CD4-positive, alpha-beta T cell (primary cell): ENCODE measurements around the gene GNG14. TPM values are rescaled to one million over a fixed set of nuclear protein-coding genes. Genes with fewer than 3 reads are reported as not detected.

Experiments
- ATAC-seq: fragments of 200-7000 bp; cut with Tn5 transposase; one replicate; pipeline ENCODE4 v1.10.0; 2022; ENCODE audit warnings: mild to moderate bottlenecking; ENCODE audit not compliant: poor library complexity
- CTCF ChIA-PET: fragments of 350-600 bp; sonication (Branson Sonifier 250); formaldehyde crosslinking; loops from one replicate; lab custom pipeline; 2021; ENCODE audit warnings: antibody characterized with exemption, inconsistent platforms; lab: Charles Lee
- POLR2A ChIA-PET: fragments of 350-600 bp; sonication (Branson Sonifier 250); formaldehyde crosslinking; loops from one replicate; lab custom pipeline; 2021; ENCODE audit warnings: antibody characterized with exemption, inconsistent platforms; lab: Charles Lee
- DNase-seq, 14 experiments: peaks; one replicate each; pipeline ENCODE4 v3.0.0-alpha.2; 2013 to 2020; ENCODE audit warnings: mixed read lengths in 2 of 14
- H3K27ac ChIP-seq, 2 donors: one replicate each; pipeline versions ENCODE4 v1.5.1 to v1.7.0; 2013; ENCODE audit warnings: low read length in 2 of 2, low read depth in 1 of 2, mild to moderate bottlenecking in 1 of 2
- H3K27me3 ChIP-seq, 2 experiments: 1 replicate in 1 of 2; 2 replicates in 1 of 2; pipeline versions ENCODE4 v1.6.1 to v1.7.0; 2013; ENCODE audit warnings: low read length in 2 of 2, control low read depth in 1 of 2, mild to moderate bottlenecking in 1 of 2, moderate library complexity in 1 of 2; ENCODE audit not compliant: insufficient read depth in 2 of 2, control insufficient read depth in 1 of 2
- H3K36me3 ChIP-seq: one replicate; pipeline ENCODE4 v1.6.1; 2013; ENCODE audit warnings: low read length, control low read depth; ENCODE audit not compliant: insufficient read depth
- H3K4me1 ChIP-seq: one replicate; pipeline ENCODE4 v1.6.1; 2013; ENCODE audit warnings: low read length, control low read depth; ENCODE audit not compliant: insufficient read depth
- H3K4me3 ChIP-seq: one replicate; pipeline ENCODE4 v1.5.1; 2013; ENCODE audit warnings: mild to moderate bottlenecking, low read length, moderate library complexity
- H3K9me3 ChIP-seq, 2 experiments: 1 replicate in 1 of 2; 2 replicates in 1 of 2; pipeline versions ENCODE4 v1.6.1 to v1.7.0; 2013; ENCODE audit warnings: low read length in 2 of 2, mild to moderate bottlenecking in 2 of 2, control low read depth in 1 of 2, moderate library complexity in 1 of 2; ENCODE audit not compliant: control insufficient read depth in 1 of 2, insufficient read depth in 1 of 2
- H3K27ac Mint-ChIP-seq: one replicate; pipeline ENCODE4 v1.8.0; 2020; ENCODE audit warnings: mixed read lengths
- H3K27me3 Mint-ChIP-seq: one replicate; pipeline ENCODE4 v1.8.0; 2021; ENCODE audit warnings: mixed read lengths
- H3K36me3 Mint-ChIP-seq: one replicate; pipeline ENCODE4 v1.8.0; 2021; ENCODE audit warnings: low read depth, mixed read lengths
- H3K4me1 Mint-ChIP-seq: one replicate; pipeline ENCODE4 v1.8.0; 2021; ENCODE audit warnings: low read depth, mixed read lengths
- H3K4me3 Mint-ChIP-seq: one replicate; pipeline ENCODE4 v1.8.0; 2020; ENCODE audit warnings: mild to moderate bottlenecking, mixed read lengths
- H3K9me3 Mint-ChIP-seq: one replicate; pipeline ENCODE4 v1.8.0; 2020; ENCODE audit warnings: mixed read lengths
- intact Hi-C, 2 experiments: fragments of 100-400 bp; cut with DNase I in 1 of 2; cut with micrococcal nuclease in 1 of 2; formaldehyde crosslinking; loops; one replicate each; pipeline versions ENCODE4 v1.15.1 to v1.9.0; 2023 to 2025; cut with DNase I, micrococcal nuclease
- total RNA-seq, 174 experiments: library from RNA in 2 of 174; stranded (reverse) in 2 of 174; gene quantifications; one replicate each; pipeline ENCODE4 v1.2.3 and lab custom pipeline; 2021 to 2026
- TF ChIP-seq, protein P1 (sequence below): fragments of 200-600 bp; IDR thresholded peaks from one replicate; pipeline ENCODE4 v1.8.0; 2022; ENCODE audit warnings: antibody characterized with exemption, mild to moderate bottlenecking

Gene GNG14
- total RNA-seq, 2 experiments from 2014 or later = not detected

DNA sequence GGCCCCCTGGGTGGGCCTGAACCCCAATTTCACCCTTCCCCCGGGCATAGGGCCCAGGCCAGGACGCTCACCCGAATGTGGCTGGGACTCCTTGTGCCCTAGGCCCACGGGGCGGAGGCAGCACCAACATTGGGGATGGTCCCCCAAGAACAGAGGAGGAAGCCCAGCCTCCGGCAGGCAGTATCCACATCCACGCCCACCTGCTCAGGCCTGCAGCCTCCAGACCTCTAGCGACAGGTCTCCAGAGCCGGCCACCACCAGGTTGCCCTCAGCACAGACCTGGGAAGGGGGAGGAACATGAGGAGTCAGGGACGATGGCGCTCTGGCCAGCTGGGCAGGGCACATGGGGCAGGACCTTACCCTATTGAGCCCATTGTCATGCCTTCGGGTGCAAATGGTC, 1.2 kb downstream of the GNG14 start:
- Mint-ChIP-seq H3K27ac (no peak overlapping the region), H3K36me3 (no peaks in the 10 kb centered on the region), H3K4me1 (no peaks in the 10 kb centered on the region), H3K27me3 (no peaks in the 10 kb centered on the region), H3K4me3 (no peak overlapping the region), H3K9me3 (no peaks in the 10 kb centered on the region)
- DNase-seq (no peak), ATAC-seq (no peak)
- H3K4me1 ChIP-seq = no peaks in the 10 kb centered on the region
- intact Hi-C loops = no loop called here
- no peak overlapping the region for H3K27ac ChIP-seq
- ChIA-PET CTCF (no interaction called here), POLR2A (no interaction called here)
- TF ChIP-seq, protein P1, sequence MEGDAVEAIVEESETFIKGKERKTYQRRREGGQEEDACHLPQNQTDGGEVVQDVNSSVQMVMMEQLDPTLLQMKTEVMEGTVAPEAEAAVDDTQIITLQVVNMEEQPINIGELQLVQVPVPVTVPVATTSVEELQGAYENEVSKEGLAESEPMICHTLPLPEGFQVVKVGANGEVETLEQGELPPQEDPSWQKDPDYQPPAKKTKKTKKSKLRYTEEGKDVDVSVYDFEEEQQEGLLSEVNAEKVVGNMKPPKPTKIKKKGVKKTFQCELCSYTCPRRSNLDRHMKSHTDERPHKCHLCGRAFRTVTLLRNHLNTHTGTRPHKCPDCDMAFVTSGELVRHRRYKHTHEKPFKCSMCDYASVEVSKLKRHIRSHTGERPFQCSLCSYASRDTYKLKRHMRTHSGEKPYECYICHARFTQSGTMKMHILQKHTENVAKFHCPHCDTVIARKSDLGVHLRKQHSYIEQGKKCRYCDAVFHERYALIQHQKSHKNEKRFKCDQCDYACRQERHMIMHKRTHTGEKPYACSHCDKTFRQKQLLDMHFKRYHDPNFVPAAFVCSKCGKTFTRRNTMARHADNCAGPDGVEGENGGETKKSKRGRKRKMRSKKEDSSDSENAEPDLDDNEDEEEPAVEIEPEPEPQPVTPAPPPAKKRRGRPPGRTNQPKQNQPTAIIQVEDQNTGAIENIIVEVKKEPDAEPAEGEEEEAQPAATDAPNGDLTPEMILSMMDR = no peak
- H3K4me3 ChIP-seq = no peak overlapping the region
- no peaks in the 10 kb centered on the region for H3K9me3 ChIP-seq
- H3K27me3 ChIP-seq = no peaks in the 10 kb centered on the region
- H3K36me3 ChIP-seq = peaks cover 2% of the 10 kb centered on the region

GRCh38 chr19:12689581-12690216, 1.9 kb downstream of the GNG14 start:
- Mint-ChIP-seq H3K4me1 (no peaks in the 10 kb centered on the region), H3K27ac (no peak overlapping the region), H3K9me3 (no peaks in the 10 kb centered on the region), H3K4me3 (no peak overlapping the region), H3K27me3 (no peaks in the 10 kb centered on the region), H3K36me3 (no peaks in the 10 kb centered on the region)
- no peak overlapping the region for H3K4me3 ChIP-seq
- TF ChIP-seq, protein P1 = no peak
- DNase-seq (peak in 1 of 14 experiments; percentile 21), ATAC-seq (no peak)
- H3K9me3 ChIP-seq = no peaks in the 10 kb centered on the region
- CTCF ChIA-PET = no interaction called here
- peaks cover 2% of the 10 kb centered on the region for H3K36me3 ChIP-seq
- no peak overlapping the region for H3K27ac ChIP-seq
- intact Hi-C loops = loop anchor here in 1 of 2 experiments (10.0 kb wide), 1 partner anchor 1185 kb away; the partner anchor contains the start of gene ZNF653
- POLR2A ChIA-PET = no interaction called here
- no peaks in the 10 kb centered on the region for H3K27me3 ChIP-seq
- H3K4me1 ChIP-seq = no peaks in the 10 kb centered on the region

DNA sequence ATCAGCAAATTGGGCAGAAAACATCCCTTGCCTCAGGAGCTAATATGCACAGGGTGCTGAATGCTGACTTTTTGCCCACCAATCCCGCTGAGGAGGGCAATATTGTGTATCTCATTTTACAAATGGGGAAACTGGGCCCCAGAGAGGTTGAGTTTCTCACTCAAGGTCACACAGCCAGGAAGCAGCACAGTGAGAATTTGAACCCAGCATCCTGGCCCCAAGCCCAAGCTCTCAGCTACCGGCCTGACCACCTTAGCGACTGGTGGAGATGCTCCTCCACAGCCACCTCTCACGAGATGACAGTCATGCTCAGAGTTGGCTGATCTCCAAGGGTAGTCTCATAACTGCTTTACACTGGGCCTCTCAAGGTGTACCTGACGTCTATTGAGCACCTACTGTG, 5.2 kb downstream of the GNG14 start:
- H3K4me3 Mint-ChIP-seq = no peak overlapping the region
- ChIA-PET CTCF (no interaction called here), POLR2A (no interaction called here)
- Histone ChIP-seq H3K27me3 (no peaks in the 10 kb centered on the region), H3K36me3 (peaks cover 2% of the 10 kb centered on the region), H3K27ac (no peak overlapping the region), H3K4me3 (no peak overlapping the region), H3K4me1 (peaks cover 23% of the 10 kb centered on the region), H3K9me3 (no peaks in the 10 kb centered on the region)
- intact Hi-C loops = loop anchor here in 1 of 2 experiments (10.0 kb wide), 1 partner anchor 1188 kb away; the partner anchor contains the start of gene ZNF653
- no peaks in the 10 kb centered on the region for H3K27me3 Mint-ChIP-seq
- peaks cover 8% of the 10 kb centered on the region for H3K36me3 Mint-ChIP-seq
- peaks cover 8% of the 10 kb centered on the region for H3K4me1 Mint-ChIP-seq
- TF ChIP-seq, protein P1 = no peak
- no peak for ATAC-seq
- H3K27ac Mint-ChIP-seq = no peak overlapping the region
- H3K9me3 Mint-ChIP-seq = no peaks in the 10 kb centered on the region
- DNase-seq = no peak
